Measurements from ENCODE around the gene CCDC92. TPM values are rescaled to one million over a fixed set of nuclear protein-coding genes. Genes with fewer than 3 reads are reported as not detected.

Gene CCDC92
- total and polyA plus RNA-seq, 2 of the 13 experiments (the other 11 are each of a cell fraction or from before 2014, with no cell fraction given): 5.4 to 14.7 TPM

DNA sequence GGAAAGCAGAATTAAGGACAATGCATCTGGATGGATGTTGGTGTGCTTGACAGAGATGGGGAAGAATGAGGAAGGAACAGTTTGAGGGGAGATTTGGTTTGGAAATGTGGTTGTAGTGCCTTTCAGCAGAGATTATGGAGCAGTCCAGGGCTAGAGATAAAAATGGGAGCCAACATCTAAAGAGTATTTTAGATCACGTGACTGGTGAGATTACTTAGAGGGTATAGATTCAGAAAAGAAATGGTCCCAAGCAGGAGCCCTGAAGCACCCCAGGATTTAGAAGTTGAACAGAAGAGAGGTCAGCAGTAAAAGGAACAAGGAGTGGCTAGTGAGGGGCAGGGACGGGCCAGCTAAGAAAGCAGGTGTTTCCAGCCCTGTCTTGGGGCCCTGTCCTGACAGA, 30.0 kb upstream of the CCDC92 start:
- H3K4me1 ChIP-seq (ENCODE audit: insufficient read depth, low read length): 0 out of 2 replicates have a peak, but pooled peaks cover 7% of the 10 kb centered on the region
- no peak overlapping the region for H3K4me2 ChIP-seq (ENCODE audit: low read depth, low read length)
- H3K9ac ChIP-seq (ENCODE audit: insufficient read depth, low read depth, low read length): no peak overlapping the region
- peaks cover 10% of the 10 kb centered on the region for H4K20me1 ChIP-seq (ENCODE audit: insufficient read depth, low read length)
- H2AFZ ChIP-seq (ENCODE audit: low read length): no peak overlapping the region
- no peaks in the 10 kb centered on the region for H3K9me3 ChIP-seq (ENCODE audit: low read length)
- ATAC-seq (no peak), FAIRE-seq (no peak), DNase-seq (ENCODE audit: low spot score) (no peak)
- TF ChIP-seq RXRB (CRISPR knock-in tag; IDR thresholded peaks at IDR 0.05; ENCODE audit: borderline replicate concordance): no peak
- no peak for TF ChIP-seq PTBP1 (IDR thresholded peaks at IDR 0.05; ENCODE audit: low read depth, low read length, poor library complexity, severe bottlenecking)
- no peak for TF ChIP-seq FLYWCH1 (CRISPR knock-in tag; IDR thresholded peaks at IDR 0.05)
- TF ChIP-seq HOXD1 (CRISPR knock-in tag; IDR thresholded peaks at IDR 0.05): no peak
- TF ChIP-seq ZNF496 (CRISPR knock-in tag; IDR thresholded peaks at IDR 0.05; ENCODE audit: insufficient replicate concordance): no peak
- TF ChIP-seq RNF2 (conservative IDR thresholded peaks at IDR 0.05; ENCODE audit: low read depth): no peak
- POLR2A ChIA-PET: no interaction called here
- in situ Hi-C loops (cut with HindIII; ENCODE audit: extremely low pct_ligation_motif_present, low pct_unique_long_range_greater_than_20kb) (no loop called here), intact Hi-C loops (cut with micrococcal nuclease; ENCODE audit: unreplicated experiment) (no loop called here)
- peaks cover 16 to 87% of the 10 kb centered on the region in 2 experiments for H3K36me3 ChIP-seq (replicated peaks in 1 of 2; ENCODE audit: control insufficient read depth in 1 of 2, insufficient read depth in 2 of 2, low read length in 2 of 2)
- 96% methylated on average over 2 of the region's 2 CpGs for WGBS (ENCODE audit: low lambda C conversion rate)
- no peak overlapping the region for H3K4me3 ChIP-seq (replicated peaks in 1 of 3; ENCODE audit: insufficient read depth in 1 of 3, low read depth in 2 of 3, low read length in 3 of 3)
- H3K27me3 ChIP-seq (ENCODE audit: control insufficient read depth in 1 of 2, insufficient read depth in 2 of 2, low read length in 2 of 2): no peaks in the 10 kb centered on the region
- BruUV-seq (replicated peaks): no TSS peak
- H3K79me2 ChIP-seq (ENCODE audit: insufficient read depth, low read length): peaks cover 18% of the 10 kb centered on the region
- H3K27ac ChIP-seq (ENCODE audit: extremely low read length, insufficient read depth, low read length): no peak overlapping the region
- CTCF ChIA-PET (ENCODE audit: low intra/inter-chr PET ratio, low total read pairs): no interaction called here

DNA sequence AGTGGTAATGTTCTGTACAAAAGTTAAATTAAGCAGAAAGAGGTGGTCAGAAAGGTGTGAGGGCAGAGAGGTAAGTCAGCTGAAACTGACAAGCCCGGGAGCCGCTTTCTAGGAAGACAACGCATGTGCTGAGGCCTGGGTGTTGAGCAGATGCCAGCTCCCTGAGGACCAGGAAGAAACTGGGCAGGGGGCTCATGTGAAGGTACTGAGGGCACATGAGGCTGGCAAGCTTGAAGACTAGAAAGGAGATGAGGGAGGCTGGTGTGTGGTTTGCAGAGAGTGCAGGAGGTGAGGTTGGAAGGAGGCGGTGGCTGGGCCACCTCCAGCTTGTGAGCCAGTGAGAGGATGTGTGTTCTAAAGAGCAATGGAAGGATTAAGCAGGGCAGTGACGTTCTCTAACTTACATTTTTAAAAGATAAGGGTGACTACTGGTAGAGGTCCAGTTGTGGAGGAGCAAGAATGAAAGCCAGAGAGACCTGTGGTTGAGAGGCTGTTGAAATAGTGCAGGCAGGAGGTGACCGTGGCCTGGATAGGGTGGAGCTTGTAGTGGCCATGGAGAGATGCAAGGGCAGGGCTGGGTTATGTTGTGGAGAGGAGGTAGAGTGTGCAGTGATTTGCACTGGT, 29.5 kb upstream of the CCDC92 start:
- DNase-seq (ENCODE audit: low spot score) (no peak), ATAC-seq (no peak), FAIRE-seq (no peak)
- WGBS (ENCODE audit: low lambda C conversion rate): 96% methylated on average over 6 of the region's 6 CpGs
- peaks cover 21% of the 10 kb centered on the region for H3K79me2 ChIP-seq (ENCODE audit: insufficient read depth, low read length)
- H3K27ac ChIP-seq (ENCODE audit: extremely low read length, insufficient read depth, low read length): no peak overlapping the region
- BruUV-seq (replicated peaks): no TSS peak
- POLR2A ChIA-PET: no interaction called here
- H3K9ac ChIP-seq (ENCODE audit: insufficient read depth, low read depth, low read length): no peak overlapping the region
- peaks cover 19 to 85% of the 10 kb centered on the region in 2 experiments for H3K36me3 ChIP-seq (replicated peaks in 1 of 2; ENCODE audit: control insufficient read depth in 1 of 2, insufficient read depth in 2 of 2, low read length in 2 of 2)
- CTCF ChIA-PET (ENCODE audit: low intra/inter-chr PET ratio, low total read pairs): no interaction called here
- no peak for TF ChIP-seq ZFYVE20 (CRISPR knock-in tag; IDR thresholded peaks at IDR 0.05; ENCODE audit: borderline replicate concordance, low read depth)
- TF ChIP-seq SSRP1 (CRISPR knock-in tag; IDR thresholded peaks at IDR 0.05): no peak
- TF ChIP-seq ZFP90 (CRISPR knock-in tag; IDR thresholded peaks at IDR 0.05; ENCODE audit: borderline replicate concordance): no peak
- H4K20me1 ChIP-seq (ENCODE audit: insufficient read depth, low read length): peaks cover 12% of the 10 kb centered on the region
- H3K9me3 ChIP-seq (ENCODE audit: low read length): no peaks in the 10 kb centered on the region
- H3K4me1 ChIP-seq (ENCODE audit: insufficient read depth, low read length): 0 out of 2 replicates have a peak, but pooled peaks cover 7% of the 10 kb centered on the region
- intact Hi-C loops (cut with micrococcal nuclease; ENCODE audit: unreplicated experiment): no loop called here
- H3K27me3 ChIP-seq (ENCODE audit: control insufficient read depth in 1 of 2, insufficient read depth in 2 of 2, low read length in 2 of 2): no peaks in the 10 kb centered on the region
- H2AFZ ChIP-seq (ENCODE audit: low read length): no peak overlapping the region
- no peak overlapping the region for H3K4me2 ChIP-seq (ENCODE audit: low read depth, low read length)
- in situ Hi-C loops (cut with HindIII; ENCODE audit: extremely low pct_ligation_motif_present, low pct_unique_long_range_greater_than_20kb): no loop called here
- no peak overlapping the region for H3K4me3 ChIP-seq (replicated peaks in 1 of 3; ENCODE audit: insufficient read depth in 1 of 3, low read depth in 2 of 3, low read length in 3 of 3)

All from HepG2 (cell line).